IMR-90 (cell line): Measurements from ENCODE around the gene GALM. TPM values are rescaled to one million over a fixed set of nuclear protein-coding genes. Genes with fewer than 3 reads are reported as not detected.

ENCODE experiments used
- ATAC-seq: fragments of 200-7000 bp; cut with Tn5 transposase; 2 replicates; pipeline ENCODE4 v1.9.1; 2020; ENCODE audit warnings: low read depth, mild to moderate bottlenecking, moderate library complexity
- BruUV-seq: library from RNA; stranded (reverse); fragments of 400-500 nt; replicated peaks from 2 replicates; lab custom pipeline; 2021; lab: Mats Ljungman, UMichigan
- CTCF ChIA-PET: fragments of 300-600 bp; formaldehyde crosslinking; extraction: SDS; loops from one replicate; lab custom pipeline; 2021; ENCODE audit warnings: antibody characterized with exemption; lab: Yijun Ruan, JAX
- POLR2A ChIA-PET: fragments of 300-600 bp; sonication (Branson Sonifier 250); formaldehyde crosslinking; loops from one replicate; lab custom pipeline; 2022; ENCODE audit warnings: antibody characterized with exemption; ENCODE audit not compliant: unreplicated experiment; lab: Charles Lee
- DNase-seq: peaks from one replicate; pipeline ENCODE4 v3.0.0; 2013
- H2AFZ ChIP-seq: replicated peaks from 2 replicates; pipeline ENCODE3; 2013; ENCODE audit warnings: low read length, mild to moderate bottlenecking; ENCODE audit not compliant: poor library complexity
- H2AK5ac ChIP-seq: 2 replicates; pipeline ENCODE4 v1.6.1; 2013; ENCODE audit warnings: low read depth, low read length, inconsistent platforms
- H2AK9ac ChIP-seq: replicated peaks from 2 replicates; pipeline ENCODE3; 2013; ENCODE audit warnings: mild to moderate bottlenecking, low read depth, low read length, moderate library complexity; ENCODE audit not compliant: poor library complexity
- H2BK120ac ChIP-seq: 2 replicates; pipeline ENCODE4 v1.6.1; 2013; ENCODE audit warnings: low read depth, low read length, inconsistent platforms
- H2BK15ac ChIP-seq: 3 replicates; pipeline ENCODE4 v1.6.1; 2013; ENCODE audit warnings: low read depth, low read length, inconsistent platforms
- H2BK20ac ChIP-seq: 2 replicates; pipeline ENCODE4 v1.6.1; 2013; ENCODE audit warnings: low read depth, mild to moderate bottlenecking, inconsistent platforms, low read length, moderate library complexity
- H2BK5ac ChIP-seq: 2 replicates; pipeline ENCODE4 v1.6.1; 2013; ENCODE audit warnings: mild to moderate bottlenecking, low read depth, low read length, inconsistent platforms; ENCODE audit not compliant: poor library complexity, severe bottlenecking
- H3K14ac ChIP-seq: replicated peaks from 2 replicates; pipeline ENCODE4 v1.6.1; 2013; ENCODE audit warnings: low read depth, low read length, inconsistent platforms
- H3K18ac ChIP-seq: 2 replicates; pipeline ENCODE4 v1.6.1; 2013; ENCODE audit warnings: low read depth, low read length, control low read depth
- H3K23ac ChIP-seq: 2 replicates; pipeline ENCODE4 v1.6.1; 2013; ENCODE audit warnings: low read depth, low read length, inconsistent platforms
- H3K27ac ChIP-seq: 2 replicates; pipeline ENCODE4 v1.5.1; 2013; ENCODE audit warnings: mild to moderate bottlenecking, control low read depth, low read length; ENCODE audit not compliant: insufficient read depth
- H3K27me3 ChIP-seq: 2 replicates; pipeline ENCODE4 v1.6.1; 2013; ENCODE audit warnings: low read length; ENCODE audit not compliant: control insufficient read depth, insufficient read depth
- H3K36me3 ChIP-seq: 2 replicates; pipeline ENCODE4 v1.6.1; 2013; ENCODE audit warnings: low read length, mixed read lengths; ENCODE audit not compliant: control insufficient read depth, insufficient read depth
- H3K4ac ChIP-seq: 2 replicates; pipeline ENCODE4 v1.6.1; 2013; ENCODE audit warnings: low read depth, low read length, inconsistent platforms
- H3K4me1 ChIP-seq: 2 replicates; pipeline ENCODE4 v1.6.1; 2013; ENCODE audit warnings: low read length, mixed read lengths; ENCODE audit not compliant: control insufficient read depth, insufficient read depth
- H3K4me2 ChIP-seq: 2 replicates; pipeline ENCODE4 v1.6.1; 2013; ENCODE audit warnings: low read depth, mild to moderate bottlenecking, control low read depth, low read length, moderate library complexity
- H3K4me3 ChIP-seq: 2 replicates; pipeline ENCODE4 v1.5.1; 2013; ENCODE audit warnings: low read depth, mild to moderate bottlenecking, control low read depth, low read length, moderate library complexity; ENCODE audit not compliant: insufficient read depth
- H3K56ac ChIP-seq: 2 replicates; pipeline ENCODE4 v1.6.1; 2013; ENCODE audit warnings: low read length, inconsistent platforms; ENCODE audit not compliant: insufficient read depth; ENCODE audit errors: extremely low read depth
- H3K79me1 ChIP-seq, 2 experiments: 2 replicates each; pipeline ENCODE4 v1.6.1; 2013; ENCODE audit warnings: low read length in 2 of 2, inconsistent platforms in 1 of 2, low read depth in 1 of 2
- H3K9ac ChIP-seq: 2 replicates; pipeline ENCODE4 v1.6.1; 2013; ENCODE audit warnings: low read depth, low read length, control low read depth
- H3K9me1 ChIP-seq: 2 replicates; pipeline ENCODE4 v1.6.1; 2013; ENCODE audit warnings: low read length, inconsistent platforms; ENCODE audit not compliant: insufficient read depth
- H3K9me3 ChIP-seq: 2 replicates; pipeline ENCODE4 v1.6.1; 2013; ENCODE audit warnings: low read length; ENCODE audit not compliant: control insufficient read depth, insufficient read depth
- H4K20me1 ChIP-seq: 2 replicates; pipeline ENCODE4 v1.6.1; 2013; ENCODE audit warnings: low read length, inconsistent platforms; ENCODE audit not compliant: insufficient read depth
- H4K5ac ChIP-seq: 2 replicates; pipeline ENCODE4 v1.6.1; 2013; ENCODE audit warnings: mild to moderate bottlenecking, low read depth, low read length, control low read depth
- H4K8ac ChIP-seq, 2 experiments: 2 replicates each; pipeline ENCODE4 v1.6.1; 2013; ENCODE audit warnings: low read depth in 2 of 2, low read length in 2 of 2, control low read depth in 1 of 2, inconsistent platforms in 1 of 2
- H4K91ac ChIP-seq: 2 replicates; pipeline ENCODE4 v1.6.1; 2013; ENCODE audit warnings: low read depth, low read length, inconsistent platforms; ENCODE audit not compliant: insufficient read depth
- BHLHE40 ChIP-seq: fragments of 150-350 bp; IDR thresholded peaks from 2 replicates; pipeline ENCODE4 v1.6.1; 2016; ENCODE audit warnings: mild to moderate bottlenecking, low read depth, low read length
- MAFK ChIP-seq: IDR thresholded peaks from 2 replicates; pipeline ENCODE4 v1.6.1; 2012; ENCODE audit warnings: low read depth, low read length, improper control_type of control experiment
- MAZ ChIP-seq: IDR thresholded peaks from 2 replicates; pipeline ENCODE4 v1.6.1; 2012; ENCODE audit warnings: low read depth, mild to moderate bottlenecking, low read length, improper control_type of control experiment, moderate library complexity, borderline replicate concordance
- MXI1 ChIP-seq: IDR thresholded peaks from 2 replicates; pipeline ENCODE4 v1.6.1; 2012; ENCODE audit warnings: low read depth, mild to moderate bottlenecking, low read length, moderate library complexity, borderline replicate concordance
- RAD21 ChIP-seq: IDR thresholded peaks from 2 replicates; pipeline ENCODE4 v1.6.1; 2012; ENCODE audit warnings: low read length, improper control_type of control experiment
- WGBS, 2 experiments: methylation state at CpG; one replicate each; pipeline versions ENCODE4 v1.1.5 to v1.1.7; 2013; ENCODE audit warnings: missing lambda C conversion rate in 2 of 2; ENCODE audit not compliant: insufficient read length in 1 of 2; ENCODE audit errors: extremely low coverage in 2 of 2; 5-methylcytosine and 5-hydroxymethylcytosine counted together
- dilution Hi-C: fragments of 300-500 bp; cut with HindIII; formaldehyde crosslinking; loops from one replicate; pipeline ENCODE4 v1.14.3; 2018; ENCODE audit warnings: low sequenced_read_pairs; ENCODE audit not compliant: unreplicated experiment
- in situ Hi-C: fragments of 300-500 bp; cut with MboI; formaldehyde crosslinking; loops from 3 replicates; pipeline ENCODE4 v1.14.3; 2019; ENCODE audit warnings: low sequenced_read_pairs, inconsistent platforms, mixed read lengths
- intact Hi-C: fragments of 100-400 bp; cut with micrococcal nuclease; formaldehyde crosslinking; loops from 2 replicates; pipeline ENCODE4 v1.10.0; 2022
- polyA plus RNA-seq, 3 experiments: library from polyadenylated mRNA; depleted of rRNA; stranded (reverse); fragments of >200 nt; gene quantifications; 2 replicates each; pipeline ENCODE4 v1.2.3, GENCODE V29; 2012; ENCODE audit warnings: low replicate concordance in 1 of 3
- total RNA-seq: library from RNA; depleted of rRNA; stranded (reverse); fragments of >200 nt; gene quantifications from 2 replicates; pipeline ENCODE4 v1.2.3, GENCODE V29; 2012

The GALM gene
- total and polyA plus RNA-seq, 2 of the 4 experiments (the other 2 are of a cell fraction), result 12.1 to 24.2 TPM

DNA sequence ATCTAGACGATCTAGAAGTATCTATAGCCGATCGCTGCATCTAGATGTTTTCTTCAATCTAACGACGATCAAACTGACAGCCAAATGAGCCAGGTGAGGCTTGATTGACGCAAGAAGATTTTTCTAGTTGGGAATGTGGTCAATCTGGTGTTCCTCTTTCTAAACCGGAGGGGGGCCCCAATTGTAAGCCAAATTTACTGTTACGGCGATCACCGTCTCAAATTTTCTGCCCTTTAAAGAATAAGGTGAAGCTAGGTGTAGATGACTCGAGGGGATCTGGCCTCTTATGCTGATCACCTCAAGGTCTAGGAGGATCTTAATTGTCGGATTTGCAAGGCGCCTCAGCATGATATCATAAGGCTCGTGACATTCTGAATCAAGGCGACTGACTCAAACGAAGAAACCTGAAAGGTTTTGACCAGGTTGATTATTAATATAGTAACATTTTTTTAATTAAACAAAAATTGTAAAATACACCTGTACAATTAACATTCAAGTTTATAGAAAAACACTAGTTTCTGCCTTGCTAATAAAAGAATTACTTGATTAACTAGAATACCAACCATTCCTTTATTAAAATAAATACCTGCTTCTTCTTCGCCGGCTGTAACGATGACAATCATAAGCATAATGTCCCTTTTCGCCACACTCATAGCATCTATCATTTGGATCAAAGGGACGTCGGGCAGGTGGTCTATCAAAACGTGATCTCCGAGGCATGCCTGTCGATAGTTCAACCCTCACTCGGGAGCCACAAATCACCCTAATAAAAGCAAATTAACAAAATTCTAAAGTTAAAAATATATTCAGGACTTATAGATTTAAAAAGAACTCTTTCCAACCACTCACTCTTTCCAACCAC is 83.3 kb downstream of the GALM start:
- Histone ChIP-seq H2AK5ac (no peak overlapping the region), H3K27me3 (no peaks in the 10 kb centered on the region), H3K9me1 (no peaks in the 10 kb centered on the region), H2AK9ac (no peak overlapping the region), H3K27ac (no peak overlapping the region), H2BK15ac (no peak overlapping the region), H3K4me3 (peak overlapping the region; percentile 89), H3K36me3 (peaks cover 36% of the 10 kb centered on the region), H3K23ac (peak overlapping the region; percentile 78), H3K56ac (no peak overlapping the region; the same call in 1 of the 2 replicates), H3K79me1 (peaks cover 19 to 52% of the 10 kb centered on the region in 2 experiments), H3K4me2 (peak overlapping the region; percentile 99), H2BK120ac (no peak overlapping the region), H2AFZ (no peak overlapping the region), H4K8ac (no peak overlapping the region), H2BK5ac (peak overlapping the region; percentile 1), H3K4ac (no peak overlapping the region), H2BK20ac (no peak overlapping the region), H3K4me1 (peaks cover 3% of the 10 kb centered on the region), H3K18ac (no peak overlapping the region), H4K20me1 (peaks cover 54% of the 10 kb centered on the region), H3K14ac (no peak overlapping the region; the same call in 1 of the 2 replicates), H4K5ac (no peak overlapping the region), H3K9ac (peak overlapping the region; percentile 82), H4K91ac (no peak overlapping the region), H3K9me3 (no peaks in the 10 kb centered on the region)
- 56% methylated on average over 6 of the region's 26 CpGs; no CpG with 5 or more reads in 1 of the 2 experiments for whole genome bisulfite sequencing, 2 experiments
- dilution Hi-C loops (loop anchor here (25.0 kb wide), 1 partner anchor 187 kb away; no protein-coding TSS in a partner anchor), in situ Hi-C loops (no loop called here), intact Hi-C loops (no loop called here)
- CTCF ChIA-PET, result interaction anchor here (0.6 kb wide), 1 partner anchor 1879 kb away, joined by 3 read pairs; no protein-coding TSS in a partner anchor
- no peak for TF ChIP-seq MAZ
- no peak for TF ChIP-seq MXI1
- no peak for TF ChIP-seq RAD21
- TF ChIP-seq MAFK, result no peak
- TF ChIP-seq BHLHE40, result no peak
- DNase-seq (no peak), ATAC-seq (no peak)
- BruUV-seq, result TSS peak; percentile 38
- POLR2A ChIA-PET, result no interaction called here
